ENCODE results near the gene ICOSLG.
"Not testable (repeated sequence)": the region's sequence is repeated elsewhere in the genome, so short reads cannot be mapped to it uniquely, and the experiment has no call there.

The ICOSLG gene, protein sequence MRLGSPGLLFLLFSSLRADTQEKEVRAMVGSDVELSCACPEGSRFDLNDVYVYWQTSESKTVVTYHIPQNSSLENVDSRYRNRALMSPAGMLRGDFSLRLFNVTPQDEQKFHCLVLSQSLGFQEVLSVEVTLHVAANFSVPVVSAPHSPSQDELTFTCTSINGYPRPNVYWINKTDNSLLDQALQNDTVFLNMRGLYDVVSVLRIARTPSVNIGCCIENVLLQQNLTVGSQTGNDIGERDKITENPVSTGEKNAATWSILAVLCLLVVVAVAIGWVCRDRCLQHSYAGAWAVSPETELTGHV

DNA sequence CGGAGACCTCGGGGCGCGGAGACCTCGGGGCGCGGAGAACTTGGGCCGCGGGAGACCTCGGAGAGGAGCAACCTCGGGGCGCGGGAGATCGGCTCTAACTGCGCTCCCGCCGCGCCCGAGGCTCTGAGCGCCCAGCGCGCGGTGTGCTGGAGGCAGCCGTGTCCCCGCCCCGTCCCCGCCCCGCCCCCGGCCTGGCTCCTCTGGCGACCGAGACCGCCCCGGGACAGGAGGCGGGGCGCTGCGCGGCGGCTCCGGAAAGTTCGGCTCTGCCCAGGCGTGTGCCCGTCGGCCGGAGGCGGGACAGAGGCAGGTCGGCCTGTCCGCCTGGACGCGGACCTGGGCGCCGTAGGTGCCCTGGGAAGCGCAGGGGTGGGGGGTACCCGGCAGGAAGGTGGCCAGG is at the start of gene ICOSLG:
ICOSLG (minus strand) TSS at position 102 of the 400 bp plus-strand sequence. CDS start 126 bp downstream, outside the sequence.
- DNase-seq: not testable (repeated sequence)

DNA sequence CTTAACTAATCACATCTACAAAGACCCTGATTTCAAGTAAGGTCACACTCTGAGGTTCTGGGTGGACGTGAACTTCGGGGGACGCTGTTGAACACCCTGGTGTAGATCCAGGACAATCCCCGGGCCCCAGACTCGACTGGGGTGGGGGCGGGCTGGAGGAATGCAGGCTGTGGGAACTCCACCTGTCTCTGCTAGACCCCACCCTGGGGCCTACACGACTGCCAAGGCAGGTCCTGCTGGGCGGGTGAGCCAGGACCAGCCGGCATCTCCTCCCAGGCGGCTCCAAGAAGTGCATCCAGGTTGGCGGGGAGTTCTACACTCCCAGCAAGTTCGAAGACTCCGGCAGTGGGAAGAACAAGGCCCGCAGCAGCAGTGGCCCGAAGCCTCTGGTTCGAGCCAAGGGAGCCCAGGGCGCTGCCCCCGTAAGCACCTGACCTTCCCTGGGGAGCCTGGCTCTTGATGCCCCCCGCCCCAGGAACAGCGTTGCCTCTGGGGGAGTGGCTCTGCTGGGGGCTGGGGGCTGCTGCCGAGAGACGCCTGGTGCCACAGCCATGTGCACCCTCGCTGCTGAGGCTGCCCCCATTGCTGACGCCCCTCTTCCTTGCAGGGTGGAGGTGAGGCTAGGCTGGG is 48.8 kb upstream of the ICOSLG start:
- no peak for DNase-seq

DNA sequence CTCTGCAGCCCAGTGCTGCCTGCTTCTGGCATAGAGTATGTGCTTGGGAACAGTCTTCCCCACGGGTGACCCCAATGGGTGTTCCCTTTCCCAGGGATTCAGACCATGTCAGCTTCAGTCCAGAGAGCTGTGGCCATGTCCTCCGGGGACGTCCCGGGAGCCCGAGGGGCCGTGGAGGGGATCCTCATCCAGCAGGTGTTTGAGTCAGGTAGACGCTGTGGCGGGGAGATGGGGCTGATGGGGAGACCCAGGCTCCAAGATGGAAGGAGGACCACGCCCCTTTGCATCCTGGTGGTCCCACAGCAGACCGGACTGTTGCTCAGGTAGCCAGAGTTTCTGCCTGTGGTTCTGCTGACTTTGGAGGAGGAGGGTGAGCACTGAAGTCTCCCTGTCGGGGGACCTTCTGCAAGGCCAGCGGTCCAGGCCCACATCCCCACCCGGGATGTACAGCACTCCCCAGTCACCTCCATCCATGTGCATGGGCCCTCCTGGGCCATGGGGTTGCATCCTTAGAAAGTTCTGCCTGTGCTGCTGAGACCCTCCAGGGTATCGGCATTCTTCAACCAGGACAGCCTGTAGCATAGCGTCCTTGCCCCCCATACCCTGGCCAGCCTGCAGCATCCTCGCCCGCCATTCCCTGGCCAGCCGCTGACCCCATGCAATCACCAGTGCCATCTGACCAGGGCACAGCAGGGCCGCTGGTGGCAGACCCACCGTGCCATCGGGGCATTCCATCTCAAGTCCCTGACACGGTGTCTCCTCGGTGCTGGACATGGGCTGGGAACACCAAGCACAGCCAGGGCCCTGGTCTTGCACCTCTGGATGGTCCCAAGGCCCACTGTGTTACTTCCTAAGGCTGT is 47.7 kb upstream of the ICOSLG start:
- DNase-seq: no peak

DNA sequence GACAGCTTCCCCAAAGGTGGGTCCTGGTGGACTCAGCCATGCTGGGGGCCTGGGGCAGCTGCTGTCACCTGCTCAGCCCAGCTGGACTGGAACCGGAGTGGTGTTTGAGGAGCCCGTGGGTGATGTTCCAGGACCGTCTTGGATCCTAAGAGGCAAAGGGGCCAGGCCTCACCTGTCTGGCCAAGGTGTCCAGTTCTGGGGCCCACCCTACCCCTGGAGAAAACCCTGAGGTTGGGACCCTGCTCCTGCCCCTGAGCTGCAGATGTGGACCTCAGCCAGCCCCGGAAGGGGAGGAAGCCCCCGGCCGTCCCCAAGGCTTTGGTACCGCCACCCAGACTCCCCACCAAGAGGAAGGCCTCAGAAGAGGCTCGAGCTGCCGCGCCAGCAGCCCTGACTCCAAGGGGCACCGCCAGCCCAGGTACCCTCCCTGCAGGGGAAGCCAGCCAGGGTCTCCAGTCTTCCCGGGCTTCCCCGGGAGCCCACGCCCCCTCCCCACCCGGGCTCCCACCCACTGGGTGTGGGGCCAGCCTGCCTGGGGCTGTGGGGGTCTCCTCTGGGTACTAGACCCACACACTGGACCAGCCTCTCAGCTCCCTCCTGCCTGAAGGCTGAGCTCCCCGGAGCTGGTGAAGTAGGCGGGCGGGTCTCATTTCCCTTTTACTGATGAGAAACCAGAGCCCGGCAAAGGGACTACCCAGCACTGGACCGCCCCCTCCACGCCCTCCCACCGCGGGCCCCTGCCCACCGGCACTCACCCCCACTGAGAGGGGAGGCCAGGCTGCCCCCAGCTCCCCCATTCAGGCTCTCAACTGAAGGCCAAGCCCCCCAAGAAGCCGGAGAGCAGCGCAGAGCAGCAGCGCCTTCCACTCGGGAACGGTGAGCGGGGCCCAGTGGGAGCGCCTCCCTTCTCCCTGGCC is 46.2 kb upstream of the ICOSLG start:
- DNase-seq: no peak

DNA sequence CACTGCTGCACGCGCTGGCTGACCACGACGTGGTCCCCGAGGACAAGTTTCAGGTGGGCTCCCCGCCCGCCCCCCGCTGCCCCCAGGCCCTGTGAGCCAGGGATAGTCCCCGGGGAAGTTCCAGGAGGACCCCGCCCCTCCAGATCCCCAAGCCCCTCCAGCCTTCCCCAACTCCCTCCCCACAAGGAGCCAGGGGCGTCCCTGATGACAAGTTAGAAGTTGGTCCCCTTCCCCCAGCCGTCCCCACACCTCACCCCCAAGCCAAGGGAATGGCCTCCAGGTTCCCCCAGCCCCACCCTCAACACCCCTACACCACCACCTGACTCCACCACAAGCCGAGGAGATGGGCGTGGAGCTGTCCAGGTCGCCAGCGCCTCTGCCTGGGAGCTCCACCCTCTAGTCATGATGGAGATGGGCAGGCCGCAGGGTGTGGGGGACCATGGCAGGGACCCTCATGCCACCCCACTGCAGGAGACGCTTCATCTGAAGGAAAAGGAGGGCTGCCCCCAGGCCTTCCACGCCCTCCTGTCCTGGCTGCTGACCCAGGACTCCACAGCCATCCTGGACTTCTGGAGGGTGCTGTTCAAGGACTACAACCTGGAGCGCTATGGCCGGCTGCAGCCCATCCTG is 45.5 kb upstream of the ICOSLG start:
- DNase-seq: no peak

DNA sequence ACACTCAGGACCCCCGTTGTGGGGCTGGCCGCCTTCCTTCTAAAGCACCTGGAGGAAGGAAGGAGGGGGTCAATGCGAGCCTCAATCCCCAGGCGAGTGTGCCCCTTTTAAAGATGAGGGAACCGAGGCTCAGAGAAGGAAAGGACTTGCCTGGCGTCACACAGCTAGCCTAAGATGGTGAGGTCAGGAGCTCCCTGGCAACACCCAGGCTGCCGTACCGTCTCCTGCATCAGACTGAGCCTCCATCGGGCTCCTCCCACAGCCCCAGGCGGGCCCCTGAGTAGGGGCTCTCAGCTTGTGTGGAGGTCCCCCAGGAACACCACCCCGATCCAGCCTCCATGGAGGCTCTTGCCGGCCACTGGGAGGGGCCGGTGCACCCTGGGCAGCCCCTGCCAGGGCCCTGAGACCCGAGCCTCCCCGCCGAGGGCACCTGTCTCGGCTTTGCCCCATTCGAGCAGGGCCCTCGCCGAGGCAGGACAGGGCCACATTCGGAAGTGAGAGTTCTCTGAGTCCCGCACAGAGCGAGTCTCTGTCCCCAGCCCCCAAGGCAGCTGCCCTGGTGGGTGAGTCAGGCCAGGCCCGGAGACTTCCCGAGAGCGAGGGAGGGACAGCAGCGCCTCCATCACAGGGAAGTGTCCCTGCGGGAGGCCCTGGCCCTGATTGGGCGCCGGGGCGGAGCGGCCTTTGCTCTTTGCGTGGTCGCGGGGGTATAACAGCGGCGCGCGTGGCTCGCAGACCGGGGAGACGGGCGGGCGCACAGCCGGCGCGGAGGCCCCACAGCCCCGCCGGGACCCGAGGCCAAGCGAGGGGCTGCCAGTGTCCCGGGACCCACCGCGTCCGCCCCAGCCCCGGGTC is 44.6 kb upstream of the ICOSLG start, which contains the start of gene AIRE:
AIRE (plus strand) TSS at position 739 of the 855 bp plus-strand sequence. CDS start 131 bp downstream, outside the sequence.
- no peak for DNase-seq

DNA sequence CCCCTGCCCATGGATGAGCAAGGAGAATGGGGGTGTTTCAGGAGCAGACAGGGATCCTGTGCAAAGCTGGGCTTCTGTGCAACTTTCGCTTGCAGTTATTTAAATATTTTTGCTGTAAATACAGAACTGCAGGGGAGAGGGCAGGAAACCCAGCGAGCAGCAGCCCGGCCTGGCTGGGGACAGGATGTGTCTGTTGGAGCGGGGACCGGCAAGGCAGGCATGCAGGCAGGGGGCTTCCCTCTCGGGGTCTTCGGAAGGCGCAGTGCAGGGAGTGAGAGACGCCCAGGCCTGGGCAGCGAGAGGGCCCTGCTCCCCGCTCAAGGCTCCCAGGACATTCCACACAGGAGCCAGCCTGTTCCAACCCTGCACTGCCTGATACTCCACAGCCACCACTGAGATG is 43.2 kb upstream of the ICOSLG start:
- DNase-seq: no peak

DNA sequence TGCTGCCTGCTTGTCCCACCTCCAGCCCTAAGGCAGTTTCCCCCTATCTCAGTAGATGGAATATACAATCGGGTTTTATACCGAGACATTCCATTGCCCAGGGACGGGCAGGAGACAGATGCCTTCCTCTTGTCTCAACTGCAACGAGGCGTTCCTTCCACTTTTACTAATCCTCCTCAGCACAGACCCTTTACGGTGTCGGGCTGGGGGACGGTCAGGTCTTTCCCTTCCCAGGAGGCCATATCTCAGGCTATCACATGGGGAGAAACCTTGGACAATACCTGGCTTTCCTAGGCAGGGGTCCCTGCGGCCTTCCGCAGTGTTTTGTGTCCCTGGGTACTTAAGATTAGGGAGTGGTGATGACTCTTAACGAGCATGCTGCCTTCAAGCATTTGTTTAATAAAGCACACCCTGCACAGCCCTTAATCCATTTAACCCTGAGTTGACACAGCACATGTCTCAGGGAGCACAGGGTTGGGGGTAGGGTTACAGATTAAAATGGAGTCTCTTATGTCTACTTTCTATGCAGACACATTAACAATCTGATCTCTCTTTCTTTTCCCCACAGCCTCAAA is 42.6 kb upstream of the ICOSLG start:
- not testable (repeated sequence) for DNase-seq

DNA sequence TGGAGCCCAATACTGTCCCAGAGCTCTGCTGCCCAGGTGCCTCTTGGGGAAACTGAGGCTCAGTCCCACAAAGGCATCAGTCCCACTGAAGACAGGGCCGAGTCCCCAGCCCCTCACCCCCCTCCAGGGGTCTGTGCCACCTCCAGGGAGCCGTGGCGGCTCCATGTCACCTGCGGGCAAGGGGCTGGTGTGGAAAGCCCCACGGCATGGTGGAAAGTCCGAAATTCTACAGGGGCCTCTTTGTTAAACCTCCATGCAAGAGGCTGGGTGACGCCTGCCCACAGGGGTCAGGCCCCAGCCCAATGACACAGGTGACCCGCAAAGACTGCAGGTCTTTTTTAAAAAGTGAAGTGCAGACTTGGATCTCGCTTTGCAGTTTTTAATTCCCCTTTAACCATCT is 41.6 kb upstream of the ICOSLG start:
- DNase-seq: no peak

DNA sequence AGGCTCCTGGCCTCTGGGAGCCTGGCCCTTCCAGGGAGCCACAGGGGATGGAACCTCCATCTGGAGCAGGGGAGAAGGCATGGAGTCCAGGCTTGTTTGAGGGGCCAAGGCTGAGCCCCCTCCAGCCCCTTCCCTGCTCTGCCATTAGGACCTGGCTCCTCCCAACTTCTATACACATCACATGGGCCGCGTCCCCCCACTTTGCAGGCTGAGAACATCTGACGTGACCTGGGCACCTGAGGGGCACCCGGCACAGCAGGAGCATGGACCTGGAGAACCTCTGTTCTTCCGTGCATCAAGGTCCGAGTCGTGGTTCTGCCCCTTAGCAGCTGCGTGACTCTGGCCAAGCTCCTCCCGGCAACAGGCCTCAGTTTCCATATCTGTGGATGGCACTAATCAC is 41.1 kb upstream of the ICOSLG start:
- no peak for DNase-seq

DNA sequence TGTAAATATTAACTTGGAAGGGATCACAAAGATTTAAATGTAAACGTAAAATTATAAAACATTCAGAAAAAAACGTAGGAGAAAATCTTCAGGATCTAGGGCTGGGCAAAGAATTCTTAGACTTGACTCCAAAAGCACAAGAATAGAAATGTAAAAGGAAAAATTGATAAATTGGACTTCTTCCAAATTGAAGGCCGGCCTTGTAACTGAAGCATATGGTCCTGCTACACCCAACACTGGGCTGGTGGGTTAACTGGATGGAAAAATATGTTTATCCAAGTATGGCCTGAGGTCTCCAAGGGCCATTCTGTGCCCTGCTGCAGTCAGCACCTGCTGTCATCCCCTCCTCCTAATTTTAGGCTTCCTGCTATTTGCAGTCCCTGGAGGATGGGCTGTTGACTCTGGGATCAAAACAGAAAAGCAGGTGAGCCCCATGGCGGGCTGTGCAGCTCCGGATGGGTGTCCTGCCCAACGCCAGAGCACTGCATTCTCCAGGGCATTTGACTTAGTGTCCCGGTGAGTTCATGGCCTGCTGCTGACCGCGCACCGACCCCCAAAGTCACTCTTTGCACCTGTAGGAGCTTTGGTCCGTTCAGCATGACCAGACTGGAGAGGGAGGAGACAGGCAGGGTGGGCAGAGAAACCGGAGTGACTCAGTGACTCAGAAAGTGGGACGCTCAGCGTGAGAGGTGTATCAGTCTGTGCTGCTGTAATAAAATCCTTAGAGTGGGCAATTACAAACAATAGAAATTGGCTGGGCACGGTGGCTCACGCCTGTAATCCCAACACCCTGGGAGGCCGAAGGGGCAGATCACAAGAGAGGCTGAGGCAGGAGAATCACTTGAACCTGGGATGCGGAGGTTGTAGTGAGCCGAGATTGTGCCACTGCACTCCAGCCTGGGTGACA is 38.9 kb upstream of the ICOSLG start:
- no peak for DNase-seq

DNA sequence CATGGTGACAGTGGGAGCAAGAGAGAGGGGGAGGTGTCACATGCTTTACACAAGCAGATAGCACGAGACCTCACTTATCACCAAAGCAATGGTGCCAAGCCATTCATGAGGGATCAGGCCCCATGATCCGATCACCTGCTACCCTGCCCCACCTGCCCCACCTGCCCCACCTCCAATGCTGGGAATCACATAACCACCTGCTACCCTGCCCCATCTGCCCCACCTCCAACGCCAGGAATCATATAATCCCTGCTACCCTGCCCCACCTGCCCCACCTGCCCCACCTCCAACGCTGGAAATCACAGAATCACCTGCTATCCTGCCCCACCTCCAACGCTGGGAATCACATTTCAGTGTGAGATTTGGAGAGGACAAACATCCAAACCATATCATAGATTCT is 34.3 kb upstream of the ICOSLG start:
- no peak for DNase-seq

DNA sequence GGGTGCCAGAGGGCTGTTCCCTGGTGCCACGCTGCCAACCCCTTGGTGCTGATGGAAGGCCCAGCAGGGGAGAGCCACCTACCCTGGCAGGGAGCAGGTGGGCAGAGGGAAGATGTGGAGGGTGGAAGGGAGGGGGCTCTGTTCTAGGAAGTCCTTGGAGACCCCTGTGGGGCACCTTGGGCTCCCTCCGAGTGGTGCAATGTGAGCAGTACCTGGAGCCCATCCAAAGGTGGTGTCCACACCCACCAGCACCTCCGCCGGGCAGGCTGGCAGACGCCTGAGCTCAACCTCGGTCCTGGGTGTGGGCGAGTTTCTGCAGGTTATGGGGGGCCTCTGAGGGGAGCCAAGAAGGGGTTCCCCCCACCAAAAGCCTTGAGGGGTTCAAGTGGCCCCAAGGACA is 32.3 kb upstream of the ICOSLG start:
- DNase-seq: no peak

DNA sequence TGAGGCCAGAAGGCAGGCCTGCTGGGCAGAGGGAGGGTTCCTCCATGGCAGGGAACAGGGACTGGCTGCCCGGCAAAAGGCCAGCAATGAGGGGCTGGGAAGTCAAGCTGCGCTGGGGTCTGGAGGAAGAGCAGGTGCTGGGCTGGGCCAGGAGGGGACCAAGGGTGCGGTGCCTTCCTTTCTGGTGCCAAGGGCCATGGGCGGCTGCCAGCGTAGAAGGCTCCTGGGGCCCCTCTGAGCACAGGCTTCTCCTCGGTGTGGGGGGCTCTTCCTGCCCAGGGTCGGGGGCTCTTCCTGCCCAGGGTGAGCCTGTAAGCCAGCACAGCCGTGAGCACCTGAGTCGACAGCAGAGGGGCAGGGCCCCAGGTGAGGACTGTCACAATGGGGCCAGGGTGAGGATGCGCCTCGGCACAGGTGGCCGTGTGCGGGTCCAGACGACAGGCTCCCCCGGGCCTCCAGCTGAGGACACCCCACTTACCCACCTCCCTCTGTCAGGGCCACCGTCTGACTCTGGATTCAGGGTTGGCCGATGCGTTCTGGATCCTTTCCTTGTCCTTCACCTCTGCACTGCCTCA is 31.6 kb upstream of the ICOSLG start:
- no peak for DNase-seq

DNA sequence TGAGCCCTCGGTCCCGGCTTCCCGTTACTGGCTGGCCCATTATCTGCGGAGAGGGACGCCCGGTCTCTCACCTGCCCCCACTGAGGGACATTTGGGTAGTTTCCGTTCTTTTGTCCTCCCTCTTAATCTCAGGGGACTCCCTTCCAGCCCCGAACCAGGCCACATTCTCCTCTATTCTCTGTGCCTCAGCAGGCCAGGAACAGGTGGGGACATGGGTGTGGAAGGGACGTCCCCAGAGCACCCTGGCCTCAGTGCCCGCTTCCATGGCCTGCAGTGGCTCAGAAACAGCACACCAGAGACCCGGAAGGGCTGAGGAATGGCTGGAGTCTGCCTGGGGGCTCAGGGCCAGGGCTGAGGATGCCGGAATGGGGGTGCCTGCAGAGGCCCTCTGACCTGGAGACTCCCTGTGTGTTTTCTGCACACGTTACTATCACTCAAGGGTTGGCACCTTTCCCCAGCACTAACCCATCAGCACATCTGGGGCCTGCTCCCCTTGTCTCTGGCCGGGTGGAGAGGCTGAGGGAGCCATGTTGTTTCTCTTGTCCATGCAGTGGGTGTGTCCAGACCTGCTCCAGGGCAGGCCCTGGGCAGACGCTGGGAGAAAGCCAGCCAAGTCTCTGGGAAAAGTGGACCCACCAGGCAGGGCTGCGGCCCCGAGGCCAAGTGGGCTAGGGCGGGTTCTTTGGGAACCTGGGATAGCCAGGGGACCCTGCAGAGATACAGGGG is 31.0 kb upstream of the ICOSLG start:
- DNase-seq: no peak

DNA sequence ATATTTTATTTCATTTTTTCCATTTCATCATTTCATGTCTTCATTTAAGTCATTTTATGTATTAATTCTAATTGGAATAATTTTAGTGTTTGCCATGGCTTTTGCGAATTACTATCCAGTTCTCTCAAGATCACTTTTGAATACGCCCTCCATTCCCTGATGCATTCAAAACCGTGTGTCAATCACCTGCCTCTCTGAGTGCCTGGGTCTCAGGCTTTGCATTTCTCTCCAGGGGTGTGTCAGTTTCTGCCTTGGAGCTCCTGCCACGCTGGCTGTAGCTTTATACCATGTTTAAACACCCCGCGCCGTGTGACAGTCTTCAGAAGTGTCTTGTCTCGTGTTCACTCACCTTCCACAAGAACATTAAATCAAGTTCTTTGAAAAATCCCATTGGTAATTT is 28.3 kb upstream of the ICOSLG start:
- no peak for DNase-seq

DNA sequence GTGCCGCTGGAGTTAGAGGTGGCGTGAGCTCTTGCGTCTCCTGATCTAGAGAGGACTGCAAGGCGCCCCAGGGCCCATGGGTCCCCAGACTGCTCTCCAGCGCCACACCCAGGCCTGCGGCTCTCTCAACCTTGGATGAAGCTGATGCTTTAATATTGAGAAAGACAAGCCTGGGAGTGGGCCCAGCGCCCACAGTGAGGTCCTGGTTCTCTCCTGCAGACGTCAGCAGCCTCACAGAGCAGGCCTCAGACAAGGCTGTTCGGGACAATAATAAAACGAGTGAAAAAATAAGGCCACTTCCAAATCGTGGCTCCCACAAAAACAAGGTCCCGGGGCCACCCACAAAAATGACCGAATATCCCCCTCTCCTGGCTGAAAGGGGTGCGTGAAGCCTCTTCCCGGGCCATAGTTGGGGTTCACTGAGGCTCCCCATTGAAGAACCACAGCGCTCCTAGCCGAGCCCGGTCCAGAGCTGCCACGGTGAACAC is 27.0 kb upstream of the ICOSLG start:
- DNase-seq: no peak

DNA sequence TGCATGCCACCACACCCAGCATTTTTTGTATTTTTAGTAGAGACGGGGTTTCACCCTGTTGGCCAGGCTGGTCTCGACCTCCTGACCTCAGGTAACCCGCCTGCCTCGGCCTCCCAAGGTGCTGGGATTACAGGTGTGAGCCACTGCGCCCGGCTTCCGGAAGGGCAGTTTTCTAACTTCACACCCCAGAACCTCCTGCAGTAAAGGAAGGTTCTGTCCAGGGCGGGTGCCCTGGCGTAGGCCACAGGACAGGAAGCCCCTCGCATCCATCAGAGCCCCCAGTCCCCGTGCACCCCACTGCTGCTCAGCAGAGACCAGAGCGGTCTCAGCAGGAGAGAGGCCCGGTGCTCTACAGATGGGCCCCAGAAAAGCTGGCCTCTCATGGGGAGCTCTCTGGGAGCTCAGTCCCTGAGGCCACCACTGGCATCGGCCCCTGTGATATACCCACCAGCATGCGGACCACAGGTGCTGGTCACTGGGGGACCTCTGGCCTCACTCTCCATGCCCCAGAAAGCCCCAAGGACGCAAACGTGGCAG is 25.1 kb upstream of the ICOSLG start:
- DNase-seq: no peak

Data from NCI-H774 (cell line).